ENCODE measurements around the gene SENP1. TPM values are rescaled to one million over a fixed set of nuclear protein-coding genes. Genes with fewer than 3 reads are reported as not detected.

SENP1 gene
- total RNA-seq, 1 experiment from 2014 or later = 28.8 TPM

- no peaks in the 10 kb centered on the region; a peak in 1 of 5 replicates for H3K9me3 Mint-ChIP-seq
- no peaks in the 10 kb centered on the region for H3K79me1 ChIP-seq (ENCODE audit: insufficient read depth, low read depth, low read length, poor library complexity, severe bottlenecking)
- H2BK20ac ChIP-seq (ENCODE audit: low read depth, low read length, poor library complexity, severe bottlenecking) = no peak overlapping the region
- no peak overlapping the region for H2BK15ac ChIP-seq (ENCODE audit: low read depth, low read length)
- peaks cover 2% of the 10 kb centered on the region for H4K20me1 ChIP-seq (ENCODE audit: control insufficient read depth, insufficient read depth, insufficient read length)
- peaks cover 57% of the 10 kb centered on the region for H3K27me3 ChIP-seq (ENCODE audit: insufficient read depth, low read length)
- no peak overlapping the region for H3K9ac ChIP-seq (ENCODE audit: extremely low read depth, insufficient read length, low read length)
- DNase-seq = peak; percentile 64
- H3K56ac ChIP-seq (ENCODE audit: insufficient read length, low read depth, low read length) = no peak overlapping the region
- H3K18ac ChIP-seq (ENCODE audit: insufficient read length, low read depth, low read length) = no peak overlapping the region
- no peak overlapping the region for H2BK120ac ChIP-seq (ENCODE audit: low read depth, low read length, poor library complexity, severe bottlenecking)
- no peaks in the 10 kb centered on the region for H3K9me3 ChIP-seq (ENCODE audit: control insufficient read depth, low read depth, low read length)
- no peak overlapping the region for H3K23ac ChIP-seq (ENCODE audit: insufficient read length, low read depth, low read length)
- H4K8ac ChIP-seq (replicated peaks; ENCODE audit: insufficient read length, low read depth, low read length) = no peak overlapping the region
- H3K27ac Mint-ChIP-seq = no peak overlapping the region
- no peak overlapping the region for H3K4me3 Mint-ChIP-seq
- H2AK5ac ChIP-seq (ENCODE audit: insufficient read length, low read length) = no peak overlapping the region
- H3K27me3 Mint-ChIP-seq (ENCODE audit: low read depth) = peaks cover 99% of the 10 kb centered on the region
- no peak overlapping the region for H2BK5ac ChIP-seq (ENCODE audit: insufficient read length, low read length)
- H3K4me1 ChIP-seq (ENCODE audit: insufficient read depth, low read length) = no peaks in the 10 kb centered on the region; the same call in 1 of the 2 replicates
- no peak overlapping the region for H3K4ac ChIP-seq (ENCODE audit: low read depth, low read length)
- H3K4me1 Mint-ChIP-seq = peaks cover 18 to 22% of the 10 kb centered on the region in 2 experiments
- H3K14ac ChIP-seq (ENCODE audit: insufficient read depth, low read length) = no peak overlapping the region
- no peaks in the 10 kb centered on the region; a peak in 2 of 7 replicates for H3K36me3 Mint-ChIP-seq (ENCODE audit: insufficient read depth in 1 of 3, low read depth in 3 of 3)
- no peak overlapping the region for H3T11ph ChIP-seq (ENCODE audit: low read length)
- no peak overlapping the region for H4K91ac ChIP-seq (ENCODE audit: insufficient read length, low read depth, low read length)
- H3K27ac ChIP-seq (ENCODE audit: insufficient read length, low read depth, low read length) = no peak overlapping the region
- no peak overlapping the region for H4K5ac ChIP-seq (ENCODE audit: insufficient read length, low read depth, low read length)
- no peaks in the 10 kb centered on the region for H3K79me2 ChIP-seq (ENCODE audit: insufficient read depth, low read length)
- peak; percentile 45 for TF ChIP-seq CTCF (conservative IDR thresholded peaks at IDR 0.05)
- no peaks in the 10 kb centered on the region for H3K23me2 ChIP-seq (ENCODE audit: insufficient read length, low read depth, low read length, poor library complexity, severe bottlenecking)
- no CpG with 5 or more reads among the region's 12 CpGs for WGBS (ENCODE audit: extremely low coverage, insufficient read length, low lambda C conversion rate)
- no peak overlapping the region for H3K4me2 ChIP-seq (ENCODE audit: insufficient read depth, insufficient read length, low read length)
- H2AFZ ChIP-seq (ENCODE audit: low read length) = no peak overlapping the region
- no peak overlapping the region for H2BK12ac ChIP-seq (ENCODE audit: insufficient read length, low read depth, low read length)
These were observed 74.5 kb downstream of the SENP1 start for GRCh38 chr12:48031135-48031960.
